H4 (cell line): ENCODE measurements around the gene KDM4C. TPM values are rescaled to one million over a fixed set of nuclear protein-coding genes. Genes with fewer than 3 reads are reported as not detected.
"Not testable (repeated sequence)": the region's sequence is repeated elsewhere in the genome, so short reads cannot be mapped to it uniquely, and the experiment has no call there.

Experiments used
- DNase-seq: peaks from one replicate; pipeline ENCODE4 v3.0.0-alpha.2; 2015; ENCODE audit warnings: low spot score
- total RNA-seq: library from RNA; depleted of rRNA; stranded (reverse); fragments of >200 nt; shearing (Covaris generic); gene quantifications from 2 replicates; pipeline ENCODE4 v1.2.3, GENCODE V29; 2014; rRNA removed

Gene KDM4C
- 3.7 and 4.7 TPM in 2 replicates for total RNA-seq

GRCh38 chr9:6757456-6758247 is at the start of gene KDM4C:
TSS of gene KDM4C (plus strand) at chr9:6757973. CDS start at chr9:6792989, 35,016 bp downstream.
- peak; percentile 85 for DNase-seq

- no peak for DNase-seq
These were observed 49.0 kb upstream of the KDM4C start for GRCh38 chr9:6708732-6709131.

- DNase-seq = peak; percentile 32
These were observed 46.4 kb upstream of the KDM4C start for GRCh38 chr9:6711403-6711802.

- DNase-seq = no peak
These were observed 45.7 kb upstream of the KDM4C start for GRCh38 chr9:6712041-6712440.

GRCh38 chr9:6714176-6714575 is 43.6 kb upstream of the KDM4C start:
- DNase-seq = no peak

- not testable (repeated sequence) for DNase-seq
These were observed 42.5 kb upstream of the KDM4C start for GRCh38 chr9:6715153-6715754.

- DNase-seq = no peak
These were observed 41.8 kb upstream of the KDM4C start for GRCh38 chr9:6715755-6716643.

GRCh38 chr9:6716766-6717165 is 41.0 kb upstream of the KDM4C start:
- no peak for DNase-seq

- no peak for DNase-seq
These were observed 33.8 kb upstream of the KDM4C start for GRCh38 chr9:6723881-6724420.

GRCh38 chr9:6733257-6733656 is 24.5 kb upstream of the KDM4C start:
- no peak for DNase-seq

GRCh38 chr9:6733831-6734230 is 23.9 kb upstream of the KDM4C start:
- DNase-seq = no peak

- DNase-seq = no peak
These were observed 22.4 kb upstream of the KDM4C start for GRCh38 chr9:6735422-6735821.

GRCh38 chr9:6739218-6739617 is 18.6 kb upstream of the KDM4C start:
- no peak for DNase-seq

GRCh38 chr9:6748861-6749260 is 8.9 kb upstream of the KDM4C start:
- not testable (repeated sequence) for DNase-seq

- DNase-seq = not testable (repeated sequence)
These were observed 2.9 kb upstream of the KDM4C start for GRCh38 chr9:6754861-6755260.

- no peak for DNase-seq
These were observed 679 bp upstream of the KDM4C start for GRCh38 chr9:6757132-6757455.

- DNase-seq = no peak
These were observed 400 bp downstream of the KDM4C start for GRCh38 chr9:6758248-6758497.

GRCh38 chr9:6758498-6759184 is 868 bp downstream of the KDM4C start:
- DNase-seq = peak; percentile 23

- peak; percentile 62 for DNase-seq
These were observed 1.6 kb downstream of the KDM4C start for GRCh38 chr9:6759185-6759977.

- DNase-seq = no peak
These were observed 3.5 kb downstream of the KDM4C start for GRCh38 chr9:6761306-6761705.

- DNase-seq = no peak
These were observed 5.5 kb downstream of the KDM4C start for GRCh38 chr9:6763244-6763643.
